HUES48 (cell line): ENCODE results near the gene CMSS1.

Experiments
- H3K27ac ChIP-seq: one replicate; pipeline ENCODE4 v1.7.0; 2013; ENCODE audit warnings: low read depth, low read length, inconsistent platforms
- H3K27me3 ChIP-seq: 2 replicates; pipeline ENCODE4 v1.6.1; 2013; ENCODE audit warnings: mild to moderate bottlenecking, low read length; ENCODE audit not compliant: control insufficient read depth, insufficient read depth
- H3K36me3 ChIP-seq: 2 replicates; pipeline ENCODE4 v1.6.1; 2013; ENCODE audit warnings: low read length; ENCODE audit not compliant: control insufficient read depth, insufficient read depth
- H3K4me1 ChIP-seq: 2 replicates; pipeline ENCODE4 v1.6.1; 2013; ENCODE audit warnings: mild to moderate bottlenecking, low read length; ENCODE audit not compliant: control insufficient read depth, insufficient read depth
- H3K4me3 ChIP-seq: 2 replicates; pipeline ENCODE4 v1.5.1; 2013; ENCODE audit warnings: mild to moderate bottlenecking, low read depth, low read length
- H3K9ac ChIP-seq: 2 replicates; pipeline ENCODE4 v1.6.1; 2013; ENCODE audit warnings: mild to moderate bottlenecking, low read depth, low read length, moderate library complexity
- H3K9me3 ChIP-seq: 2 replicates; pipeline ENCODE4 v1.6.1; 2013; ENCODE audit warnings: low read length; ENCODE audit not compliant: control insufficient read depth, insufficient read depth

Gene CMSS1

DNA sequence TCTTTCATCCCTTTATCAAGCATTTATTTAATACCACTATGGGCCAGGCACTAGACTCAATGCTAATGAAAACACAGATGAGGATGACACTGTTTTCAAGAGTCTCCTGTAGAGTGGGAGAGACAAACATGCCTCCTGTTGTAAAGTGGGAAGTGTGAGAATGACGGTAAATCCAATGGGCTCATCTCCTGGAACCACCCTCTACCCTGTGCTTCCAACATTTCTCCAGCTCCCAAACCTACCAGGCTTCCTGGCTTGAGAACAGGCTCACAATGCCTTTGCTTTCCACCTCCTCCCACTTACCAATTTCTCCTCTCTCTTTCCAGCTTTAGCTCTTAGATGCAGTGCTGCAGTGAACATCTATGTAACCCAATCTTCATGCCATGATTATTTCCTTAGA is 389.0 kb downstream of the CMSS1 start:
- Histone ChIP-seq H3K9ac (no peak overlapping the region), H3K4me3 (no peak overlapping the region), H3K36me3 (no peaks in the 10 kb centered on the region), H3K27ac (no peak overlapping the region), H3K4me1 (peaks cover 23% of the 10 kb centered on the region), H3K9me3 (no peaks in the 10 kb centered on the region), H3K27me3 (peaks cover 3% of the 10 kb centered on the region)

DNA sequence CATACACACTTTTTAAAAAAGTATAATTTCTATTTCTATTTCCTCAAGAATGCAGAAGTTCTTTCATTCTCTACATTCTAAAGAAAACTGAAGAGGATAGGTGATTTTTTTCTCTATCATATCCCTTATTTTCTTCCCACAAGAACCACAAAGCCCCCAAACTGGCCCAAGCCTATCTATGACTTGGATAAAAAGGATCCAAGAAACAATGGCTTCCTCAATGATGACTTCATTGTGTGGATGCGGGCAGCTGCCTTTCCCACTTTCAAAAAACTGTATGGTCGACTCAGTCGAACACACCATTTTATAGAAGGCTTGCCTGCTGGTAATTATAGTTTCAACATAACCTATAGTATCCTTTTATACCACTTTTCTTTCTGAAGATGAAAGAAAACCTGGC is 390.2 kb downstream of the CMSS1 start:
- no peaks in the 10 kb centered on the region for H3K9me3 ChIP-seq
- H3K36me3 ChIP-seq = no peaks in the 10 kb centered on the region
- H3K4me1 ChIP-seq = peaks cover 26% of the 10 kb centered on the region
- peaks cover 7% of the 10 kb centered on the region for H3K27me3 ChIP-seq
- no peak overlapping the region for H3K27ac ChIP-seq
- no peak overlapping the region for H3K4me3 ChIP-seq
- H3K9ac ChIP-seq = no peak overlapping the region

DNA sequence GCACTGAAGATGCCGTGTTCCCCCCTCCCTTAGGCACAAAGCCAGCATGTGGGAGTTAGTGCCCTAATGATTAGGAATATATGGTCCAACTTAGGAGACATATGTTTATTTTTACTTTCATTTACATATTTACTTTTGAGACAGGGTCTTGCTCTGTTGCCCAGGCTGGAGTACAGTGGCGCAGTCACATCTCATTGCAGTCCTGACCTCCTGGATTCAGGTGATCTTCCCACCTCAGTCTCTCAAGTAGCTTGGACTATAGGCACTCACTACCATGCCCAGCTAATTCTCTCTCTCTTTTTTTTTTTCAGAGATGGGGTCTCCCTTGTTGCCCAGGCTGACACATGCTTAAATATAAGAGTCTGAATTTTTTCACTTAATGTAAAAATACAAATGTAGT is 391.5 kb downstream of the CMSS1 start:
- no peaks in the 10 kb centered on the region for H3K36me3 ChIP-seq
- H3K9me3 ChIP-seq = no peaks in the 10 kb centered on the region
- H3K9ac ChIP-seq = no peak overlapping the region
- H3K4me3 ChIP-seq = no peak overlapping the region
- H3K27me3 ChIP-seq = peaks cover 7% of the 10 kb centered on the region
- peaks cover 26% of the 10 kb centered on the region for H3K4me1 ChIP-seq
- no peak overlapping the region for H3K27ac ChIP-seq

DNA sequence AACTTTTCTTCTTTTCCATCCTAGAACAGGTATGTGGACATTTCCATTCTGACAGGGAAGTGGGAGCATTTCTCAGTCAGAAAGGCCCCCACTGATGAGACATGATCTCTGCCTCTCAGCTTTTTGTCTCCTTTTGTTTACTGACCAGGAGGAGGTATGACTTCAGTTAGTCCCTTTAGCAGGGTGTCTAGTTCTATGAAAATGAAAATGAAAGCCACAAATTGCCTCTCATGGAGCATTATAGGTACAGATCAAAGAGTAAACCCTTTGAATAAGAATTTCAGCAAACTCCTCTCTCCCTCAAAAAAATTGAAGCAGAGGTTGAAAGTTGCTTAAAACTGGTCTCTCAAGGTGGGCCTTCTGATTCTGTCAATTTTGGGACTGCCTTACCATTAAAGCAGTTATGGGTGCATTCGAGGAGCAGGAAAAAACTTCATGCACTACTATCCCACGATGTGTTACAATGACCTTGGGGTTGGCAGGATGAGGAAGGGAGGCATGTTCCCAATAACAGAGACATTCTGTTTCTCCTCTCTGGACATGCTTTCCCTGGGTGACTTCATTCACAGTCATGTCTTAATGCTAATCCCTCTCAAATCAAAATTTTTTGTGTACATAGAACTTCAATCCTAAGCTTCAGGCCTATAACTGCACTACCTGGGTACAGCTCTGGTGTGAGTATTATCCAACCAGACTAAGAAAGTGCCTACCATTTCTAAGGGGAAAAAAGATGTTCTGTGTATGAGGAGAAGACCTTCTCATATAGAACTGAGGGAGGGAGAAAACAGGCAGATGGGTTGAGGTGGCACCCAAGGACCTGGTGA is 392.5 kb downstream of the CMSS1 start:
- H3K9ac ChIP-seq = peak overlapping the region; percentile 29
- H3K27ac ChIP-seq = peak overlapping the region; percentile 87
- H3K36me3 ChIP-seq = no peaks in the 10 kb centered on the region
- H3K4me3 ChIP-seq = peak overlapping the region; percentile 28; the same call in 1 of the 2 replicates
- H3K27me3 ChIP-seq = peaks cover 7% of the 10 kb centered on the region
- no peaks in the 10 kb centered on the region for H3K9me3 ChIP-seq
- peaks cover 26% of the 10 kb centered on the region for H3K4me1 ChIP-seq

DNA sequence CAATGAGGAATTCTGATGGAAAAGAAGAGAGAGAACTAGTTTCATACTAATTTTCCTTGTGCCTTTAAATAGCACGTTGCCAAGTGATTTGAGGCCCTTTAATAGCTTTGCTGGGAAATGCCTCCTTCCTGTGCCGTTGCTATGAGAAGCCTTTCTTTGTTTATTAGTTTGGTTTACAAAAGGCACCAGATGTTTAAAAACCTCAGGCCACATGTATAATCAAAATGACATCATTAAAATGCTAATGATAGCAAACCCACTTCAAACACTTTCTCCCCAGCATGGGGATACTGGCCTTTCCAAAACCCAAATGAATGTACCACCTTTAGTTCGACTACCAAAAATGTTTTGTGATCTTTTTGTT is 393.1 kb downstream of the CMSS1 start:
- no peaks in the 10 kb centered on the region for H3K36me3 ChIP-seq
- peak overlapping the region; percentile 87 for H3K27ac ChIP-seq
- peak overlapping the region; percentile 28 for H3K4me3 ChIP-seq
- peak overlapping the region; percentile 29 for H3K9ac ChIP-seq
- H3K4me1 ChIP-seq = peaks cover 26% of the 10 kb centered on the region
- H3K27me3 ChIP-seq = peaks cover 7% of the 10 kb centered on the region
- no peaks in the 10 kb centered on the region for H3K9me3 ChIP-seq

DNA sequence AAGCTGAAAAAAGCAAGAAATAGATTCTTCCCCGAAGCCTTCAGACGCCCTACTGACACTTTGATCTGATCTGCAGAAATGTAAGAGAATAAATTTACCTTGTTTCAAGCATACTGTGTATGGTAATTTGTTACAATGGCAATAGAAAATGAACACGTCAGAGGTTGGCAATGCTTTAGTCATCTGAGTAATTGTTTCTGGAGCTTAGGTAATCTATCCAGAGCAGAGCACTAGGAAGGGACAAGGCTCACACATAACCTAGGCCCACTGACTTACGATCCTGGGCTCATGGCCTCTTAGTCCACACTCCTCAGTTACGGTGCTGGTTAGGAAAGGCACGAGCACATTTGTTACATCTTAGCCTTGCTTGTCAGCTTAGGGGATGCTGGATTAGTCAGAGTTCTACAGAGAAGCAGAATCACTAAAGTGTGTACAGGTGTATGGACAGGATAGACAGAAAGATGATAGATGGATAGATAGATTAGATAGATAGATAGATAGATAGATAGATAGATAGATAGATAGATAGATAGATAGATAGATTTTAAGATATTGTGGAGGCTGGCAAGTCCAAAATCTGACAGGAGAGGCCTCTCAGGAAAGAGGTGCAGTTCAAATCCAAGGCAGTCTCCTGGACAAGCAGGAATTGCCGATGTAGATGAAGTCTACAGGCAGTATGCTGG is 396.4 kb downstream of the CMSS1 start:
- Histone ChIP-seq H3K36me3 (no peaks in the 10 kb centered on the region), H3K27me3 (peaks cover 7% of the 10 kb centered on the region), H3K9me3 (no peaks in the 10 kb centered on the region), H3K4me3 (no peak overlapping the region), H3K4me1 (peaks cover 26% of the 10 kb centered on the region), H3K27ac (no peak overlapping the region), H3K9ac (no peak overlapping the region)

DNA sequence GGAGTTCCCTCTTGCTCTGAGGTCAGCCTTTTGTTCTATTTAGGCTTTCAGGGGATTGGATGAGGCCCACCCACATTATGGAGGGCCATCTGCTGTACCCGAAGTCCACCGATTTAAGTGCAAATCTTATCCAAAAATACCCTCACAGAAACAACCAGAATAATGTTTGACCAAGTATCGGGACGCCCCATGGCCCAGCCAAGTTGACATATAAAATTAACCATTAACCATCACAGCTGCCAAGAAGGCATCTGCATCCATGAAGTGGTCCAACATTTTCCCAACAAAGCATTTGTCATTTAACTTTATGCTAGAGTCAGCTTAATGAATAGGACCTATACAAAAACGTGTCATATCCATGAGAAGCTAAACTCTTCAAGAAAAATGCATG is 396.9 kb downstream of the CMSS1 start:
- Histone ChIP-seq H3K27ac (no peak overlapping the region), H3K4me3 (no peak overlapping the region), H3K9me3 (peaks cover 5% of the 10 kb centered on the region; the same call in 1 of the 2 replicates), H3K4me1 (peaks cover 24% of the 10 kb centered on the region), H3K27me3 (peaks cover 7% of the 10 kb centered on the region), H3K36me3 (no peaks in the 10 kb centered on the region), H3K9ac (no peak overlapping the region)

DNA sequence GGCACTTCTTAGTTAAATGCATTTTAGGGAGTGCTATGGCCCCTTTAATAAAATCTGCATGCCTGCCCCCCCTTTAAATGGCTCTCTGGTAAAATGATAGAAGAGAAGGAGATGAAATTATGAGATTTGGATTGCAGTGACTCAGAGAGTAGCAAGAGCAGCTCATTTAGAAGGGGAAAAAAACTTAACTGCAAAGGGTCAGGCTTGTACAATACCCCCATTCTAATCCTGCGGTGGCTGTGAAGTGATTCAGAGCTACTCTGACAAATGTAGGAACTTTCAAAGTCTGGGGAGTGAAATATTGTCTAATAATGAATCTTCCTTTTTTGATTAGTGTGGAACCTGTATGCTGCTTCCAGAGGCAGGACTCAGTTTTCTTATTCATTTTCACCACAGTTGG is 399.1 kb downstream of the CMSS1 start:
- H3K9ac ChIP-seq = no peak overlapping the region
- peaks cover 3% of the 10 kb centered on the region for H3K4me1 ChIP-seq
- no peak overlapping the region for H3K4me3 ChIP-seq
- peaks cover 14% of the 10 kb centered on the region for H3K9me3 ChIP-seq
- H3K27ac ChIP-seq = no peak overlapping the region
- H3K36me3 ChIP-seq = no peaks in the 10 kb centered on the region
- H3K27me3 ChIP-seq = peaks cover 4% of the 10 kb centered on the region

DNA sequence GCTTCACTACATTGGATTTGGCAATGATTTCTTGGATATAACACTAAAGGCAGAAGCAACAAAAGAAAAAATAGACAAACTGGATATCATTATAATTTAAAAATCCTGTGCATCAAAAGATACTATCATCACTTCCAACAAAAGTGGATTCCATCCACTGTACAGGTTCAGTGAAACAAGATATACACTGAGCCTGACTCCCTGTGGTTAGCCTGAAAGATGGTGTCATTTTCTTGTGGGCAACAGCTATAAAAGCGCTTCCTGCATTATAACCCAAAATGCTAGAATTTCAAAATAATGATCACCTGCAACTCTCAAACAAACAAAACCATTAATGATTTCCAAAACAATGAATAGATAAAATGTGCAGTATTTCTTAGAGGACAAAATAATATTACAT is 403.5 kb downstream of the CMSS1 start:
- Histone ChIP-seq H3K36me3 (no peaks in the 10 kb centered on the region), H3K27me3 (no peaks in the 10 kb centered on the region), H3K9ac (no peak overlapping the region), H3K9me3 (peaks cover 14% of the 10 kb centered on the region), H3K27ac (no peak overlapping the region), H3K4me3 (no peak overlapping the region), H3K4me1 (no peaks in the 10 kb centered on the region)

DNA sequence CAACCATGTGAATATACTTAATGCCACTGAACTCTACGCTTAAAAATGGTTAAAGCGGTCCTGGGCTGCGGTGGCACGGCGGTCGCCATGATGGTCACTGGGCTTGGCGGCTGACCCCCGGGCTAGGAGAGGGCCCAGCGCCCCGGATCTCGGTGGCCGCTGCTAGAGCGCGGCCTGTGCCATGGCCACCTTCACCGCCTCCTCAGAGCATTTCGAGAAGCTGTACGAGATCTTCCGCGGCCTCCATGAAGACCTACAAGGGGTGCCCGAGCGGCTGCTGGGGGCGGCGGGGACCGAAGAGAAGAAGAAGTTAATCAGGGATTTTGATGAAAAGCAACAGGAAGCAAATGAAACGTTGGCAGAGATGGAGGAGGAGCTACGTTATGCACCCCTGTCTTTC is 407.5 kb downstream of the CMSS1 start:
- H3K9ac ChIP-seq = no peak overlapping the region
- H3K36me3 ChIP-seq = no peaks in the 10 kb centered on the region
- peaks cover 6% of the 10 kb centered on the region; the same call in 1 of the 2 replicates for H3K9me3 ChIP-seq
- no peaks in the 10 kb centered on the region for H3K4me1 ChIP-seq
- no peaks in the 10 kb centered on the region for H3K27me3 ChIP-seq
- H3K4me3 ChIP-seq = no peak overlapping the region
- no peak overlapping the region for H3K27ac ChIP-seq

DNA sequence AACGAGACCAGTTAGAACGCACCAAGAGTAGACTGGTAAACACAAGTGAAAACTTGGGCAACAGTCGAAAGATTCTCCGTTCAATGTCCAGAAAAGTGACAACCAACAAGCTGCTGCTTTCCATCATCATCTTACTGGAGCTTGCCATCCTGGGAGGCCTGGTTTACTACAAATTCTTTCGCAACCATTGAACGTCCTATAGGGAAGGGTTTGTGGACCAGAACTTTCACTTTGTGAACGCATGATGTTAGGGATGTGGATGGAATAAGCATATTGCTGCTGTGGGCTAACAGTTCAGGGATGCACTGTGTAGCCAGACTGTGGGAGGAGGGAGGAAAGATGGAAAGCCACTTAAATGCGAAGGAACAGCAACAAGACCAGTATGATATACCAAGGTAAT is 408.2 kb downstream of the CMSS1 start:
- Histone ChIP-seq H3K4me3 (no peak overlapping the region), H3K4me1 (no peaks in the 10 kb centered on the region), H3K36me3 (no peaks in the 10 kb centered on the region), H3K27me3 (no peaks in the 10 kb centered on the region), H3K9ac (no peak overlapping the region), H3K9me3 (no peaks in the 10 kb centered on the region), H3K27ac (no peak overlapping the region)
